GM12874 (cell line): ENCODE data around the gene SHISA3.

ENCODE experiments used
- TF ChIP-seq, protein P1 (sequence below): IDR thresholded peaks from 2 replicates; pipeline ENCODE4 v1.5.1; 2011; ENCODE audit warnings: low read depth, mild to moderate bottlenecking, control low read depth, low read length, moderate library complexity; ENCODE audit not compliant: insufficient read depth

SHISA3 gene

DNA sequence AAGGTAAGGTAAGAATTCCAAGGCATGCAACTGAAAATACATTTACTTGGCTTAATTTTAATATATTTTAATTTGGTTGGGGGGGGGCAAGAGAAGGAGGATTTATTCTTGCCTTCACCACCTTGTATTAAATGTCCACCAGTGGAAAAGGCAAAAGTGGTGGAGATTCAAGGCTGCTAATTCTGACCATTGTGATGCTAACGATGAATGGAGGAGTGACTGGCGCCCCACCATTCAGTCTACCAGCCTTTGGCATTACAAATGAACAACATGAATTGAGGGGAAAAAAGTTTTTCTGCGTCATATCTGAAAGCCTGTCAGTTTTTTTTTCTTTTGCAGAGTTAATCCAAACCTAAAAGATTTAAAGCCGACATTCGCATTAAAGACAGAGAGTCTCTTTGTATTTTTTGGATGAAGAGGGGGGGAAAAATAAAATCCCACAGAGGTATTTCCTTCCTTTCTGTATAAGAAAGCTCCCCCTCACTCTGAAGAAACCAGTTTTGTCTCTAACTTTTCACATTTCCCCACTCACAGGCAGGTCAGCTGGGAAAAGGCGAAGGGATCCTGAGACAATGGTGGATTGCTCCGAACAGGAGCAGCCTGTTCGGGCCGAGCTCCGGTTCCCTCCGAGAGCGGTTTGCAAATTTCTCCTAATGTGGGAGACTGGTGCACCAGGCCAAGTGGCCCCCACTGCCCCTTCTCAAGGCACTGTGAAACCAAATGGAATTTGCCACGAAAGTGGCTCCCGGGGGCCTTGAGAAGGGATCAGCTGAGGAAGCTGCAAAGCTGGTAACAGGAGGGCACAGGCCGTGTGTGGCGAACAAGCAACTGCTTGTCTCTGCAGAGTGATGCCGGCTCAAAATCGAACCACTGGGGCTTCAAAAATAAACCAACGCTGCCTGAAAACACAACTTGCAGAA lies 28.1 kb downstream of the SHISA3 start:
- TF ChIP-seq, protein P1, sequence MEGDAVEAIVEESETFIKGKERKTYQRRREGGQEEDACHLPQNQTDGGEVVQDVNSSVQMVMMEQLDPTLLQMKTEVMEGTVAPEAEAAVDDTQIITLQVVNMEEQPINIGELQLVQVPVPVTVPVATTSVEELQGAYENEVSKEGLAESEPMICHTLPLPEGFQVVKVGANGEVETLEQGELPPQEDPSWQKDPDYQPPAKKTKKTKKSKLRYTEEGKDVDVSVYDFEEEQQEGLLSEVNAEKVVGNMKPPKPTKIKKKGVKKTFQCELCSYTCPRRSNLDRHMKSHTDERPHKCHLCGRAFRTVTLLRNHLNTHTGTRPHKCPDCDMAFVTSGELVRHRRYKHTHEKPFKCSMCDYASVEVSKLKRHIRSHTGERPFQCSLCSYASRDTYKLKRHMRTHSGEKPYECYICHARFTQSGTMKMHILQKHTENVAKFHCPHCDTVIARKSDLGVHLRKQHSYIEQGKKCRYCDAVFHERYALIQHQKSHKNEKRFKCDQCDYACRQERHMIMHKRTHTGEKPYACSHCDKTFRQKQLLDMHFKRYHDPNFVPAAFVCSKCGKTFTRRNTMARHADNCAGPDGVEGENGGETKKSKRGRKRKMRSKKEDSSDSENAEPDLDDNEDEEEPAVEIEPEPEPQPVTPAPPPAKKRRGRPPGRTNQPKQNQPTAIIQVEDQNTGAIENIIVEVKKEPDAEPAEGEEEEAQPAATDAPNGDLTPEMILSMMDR: no peak

DNA sequence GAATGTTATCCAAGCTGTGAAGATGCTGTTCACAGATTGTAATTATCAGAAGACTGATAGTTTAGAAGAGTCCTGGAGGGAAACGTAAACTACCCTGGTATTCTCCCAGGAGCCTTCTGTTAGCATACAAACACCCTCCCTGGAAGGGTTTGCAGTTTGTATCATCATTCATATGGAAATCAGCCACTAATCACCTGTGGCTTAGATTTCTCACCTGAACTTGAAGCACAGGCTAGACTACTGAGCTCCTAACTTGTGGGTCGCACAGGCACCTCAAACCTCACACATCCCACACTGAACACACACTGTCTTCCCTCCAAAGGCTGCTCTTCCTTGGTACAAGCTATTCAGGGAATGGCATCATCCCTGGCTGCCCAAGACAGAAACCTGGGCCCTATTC lies 30.7 kb downstream of the SHISA3 start:
- TF ChIP-seq, protein P1: no peak

- TF ChIP-seq, protein P1: no peak
Measured at GRCh38 chr4:42436928-42437565, 39.8 kb downstream of the SHISA3 start.

GRCh38 chr4:42440083-42440482 lies 42.8 kb downstream of the SHISA3 start:
- TF ChIP-seq, protein P1: no peak

DNA sequence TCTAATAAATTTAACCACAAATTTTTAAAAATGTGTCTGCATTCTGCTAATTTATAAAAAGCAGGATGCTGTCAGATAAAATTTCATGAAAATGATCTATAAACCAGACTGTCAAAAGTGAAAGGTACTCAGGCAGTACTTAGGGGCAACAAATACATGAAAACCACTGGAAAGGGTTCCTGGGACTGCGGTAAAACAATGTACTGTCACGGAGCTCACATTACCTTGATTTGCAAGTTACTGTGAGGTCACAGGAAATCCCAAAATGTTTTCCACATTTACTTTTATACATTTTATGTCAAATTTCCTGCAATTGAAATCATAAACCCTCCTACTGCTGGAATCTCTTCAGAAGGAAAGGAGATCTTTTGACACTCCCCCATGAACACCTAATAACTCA lies 45.3 kb downstream of the SHISA3 start:
- TF ChIP-seq, protein P1: no peak

DNA sequence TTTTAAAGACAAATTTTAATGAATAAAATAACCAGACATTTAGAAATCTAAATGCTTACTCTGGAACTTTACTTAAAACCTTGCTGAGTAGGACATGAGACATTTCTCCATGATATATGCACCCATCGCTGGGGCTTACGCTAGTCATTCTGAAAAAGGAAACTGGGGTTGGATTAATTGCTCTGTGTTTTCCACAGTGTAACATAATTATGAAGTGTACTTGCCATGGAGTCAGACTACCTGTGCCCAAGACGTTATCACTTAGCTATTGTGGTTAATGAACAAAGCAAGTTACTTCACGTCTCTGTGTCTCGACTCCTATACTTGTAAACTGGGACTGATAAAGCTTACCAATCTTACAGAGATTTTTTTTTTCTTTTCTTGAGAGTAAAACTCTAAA lies 47.8 kb downstream of the SHISA3 start:
- TF ChIP-seq, protein P1: no peak

DNA sequence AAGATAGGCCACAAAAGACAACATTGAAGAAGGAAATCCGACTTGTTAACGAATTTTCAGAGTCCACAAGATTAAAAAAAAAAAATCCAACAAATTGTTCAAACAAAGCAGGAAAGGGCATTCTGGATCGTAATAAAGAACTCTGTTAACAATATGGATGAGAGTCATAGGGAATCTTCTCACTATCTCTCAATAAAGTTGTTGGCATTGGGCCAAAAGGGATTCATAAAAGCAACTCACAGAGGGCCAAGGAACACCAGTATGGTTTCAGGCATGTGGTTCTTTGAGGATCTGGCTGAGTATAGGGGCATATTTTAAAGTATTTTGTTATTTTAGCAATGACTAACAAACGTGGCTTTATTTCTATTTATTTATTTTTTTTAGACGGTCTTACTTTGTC lies 49.5 kb downstream of the SHISA3 start:
- TF ChIP-seq, protein P1: no peak
